ENCODE results near the gene TBC1D22A. TPM values are rescaled to one million over a fixed set of nuclear protein-coding genes. Genes with fewer than 3 reads are reported as not detected.

TBC1D22A gene
- total RNA-seq, 4 donors from 2014 or later, result 10.8 to 32.2 (median 22.3) TPM

GRCh38 chr22:46754826-46755225 lies 7.6 kb upstream of the TBC1D22A start:
- TF ChIP-seq, protein P1, sequence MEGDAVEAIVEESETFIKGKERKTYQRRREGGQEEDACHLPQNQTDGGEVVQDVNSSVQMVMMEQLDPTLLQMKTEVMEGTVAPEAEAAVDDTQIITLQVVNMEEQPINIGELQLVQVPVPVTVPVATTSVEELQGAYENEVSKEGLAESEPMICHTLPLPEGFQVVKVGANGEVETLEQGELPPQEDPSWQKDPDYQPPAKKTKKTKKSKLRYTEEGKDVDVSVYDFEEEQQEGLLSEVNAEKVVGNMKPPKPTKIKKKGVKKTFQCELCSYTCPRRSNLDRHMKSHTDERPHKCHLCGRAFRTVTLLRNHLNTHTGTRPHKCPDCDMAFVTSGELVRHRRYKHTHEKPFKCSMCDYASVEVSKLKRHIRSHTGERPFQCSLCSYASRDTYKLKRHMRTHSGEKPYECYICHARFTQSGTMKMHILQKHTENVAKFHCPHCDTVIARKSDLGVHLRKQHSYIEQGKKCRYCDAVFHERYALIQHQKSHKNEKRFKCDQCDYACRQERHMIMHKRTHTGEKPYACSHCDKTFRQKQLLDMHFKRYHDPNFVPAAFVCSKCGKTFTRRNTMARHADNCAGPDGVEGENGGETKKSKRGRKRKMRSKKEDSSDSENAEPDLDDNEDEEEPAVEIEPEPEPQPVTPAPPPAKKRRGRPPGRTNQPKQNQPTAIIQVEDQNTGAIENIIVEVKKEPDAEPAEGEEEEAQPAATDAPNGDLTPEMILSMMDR (IDR thresholded peaks at IDR 0.05; ENCODE audit: low read depth), result no peak

- TF ChIP-seq, protein P1 (IDR thresholded peaks at IDR 0.05; ENCODE audit: low read depth), result no peak
Measured at GRCh38 chr22:46755525-46755924, 6.9 kb upstream of the TBC1D22A start.

- TF ChIP-seq, protein P1 (IDR thresholded peaks at IDR 0.05; ENCODE audit: low read depth), result no peak
Measured at GRCh38 chr22:46756097-46756496, 6.4 kb upstream of the TBC1D22A start.

GRCh38 chr22:46757104-46757503 lies 5.3 kb upstream of the TBC1D22A start:
- TF ChIP-seq, protein P1 (IDR thresholded peaks at IDR 0.05; ENCODE audit: low read depth), result no peak

DNA sequence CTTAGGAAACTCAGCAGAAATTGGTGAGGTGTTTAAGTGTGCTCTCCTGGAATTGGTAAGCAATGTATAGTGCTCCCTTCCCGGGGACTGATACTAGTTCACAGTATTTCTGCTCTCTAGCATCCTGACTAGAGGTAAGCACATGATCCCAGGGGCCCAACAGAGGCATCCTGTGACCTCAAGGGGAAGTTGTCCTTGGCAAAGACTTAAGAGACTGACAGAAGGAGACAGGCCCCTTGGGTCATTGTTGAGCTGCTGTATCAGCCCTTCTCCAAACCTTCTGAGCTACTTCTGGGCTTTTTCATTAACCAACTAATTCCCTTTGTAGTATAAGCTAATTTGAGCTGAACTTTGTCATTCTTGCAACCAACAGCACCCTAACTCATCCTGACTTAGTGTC lies 4.3 kb upstream of the TBC1D22A start:
- TF ChIP-seq, protein P1 (IDR thresholded peaks at IDR 0.05; ENCODE audit: low read depth), result no peak

- TF ChIP-seq, protein P1 (IDR thresholded peaks at IDR 0.05; ENCODE audit: low read depth), result no peak
Measured at GRCh38 chr22:46758867-46759290, 3.6 kb upstream of the TBC1D22A start.

GRCh38 chr22:46761017-46761416 lies 1.4 kb upstream of the TBC1D22A start:
- TF ChIP-seq, protein P1 (IDR thresholded peaks at IDR 0.05; ENCODE audit: low read depth), result no peak
